Measurements from ENCODE around the gene SLC35F3.

SLC35F3 gene

GRCh38 chr1:233990486-233990885, 86.0 kb downstream of the SLC35F3 start:
- in situ Hi-C loops (cut with HindIII; ENCODE audit: low pct_unique_long_range_greater_than_20kb, low sequenced_read_pairs), result no loop called here
- DNase-seq (ENCODE audit: low read depth in 1 of 2, low spot score in 1 of 2), result no peak
- no peak for TF ChIP-seq JUND (IDR thresholded peaks at IDR 0.05; ENCODE audit: low read depth)

GRCh38 chr1:233993651-233994050, 89.2 kb downstream of the SLC35F3 start:
- no peak for TF ChIP-seq JUND (IDR thresholded peaks at IDR 0.05; ENCODE audit: low read depth)
- in situ Hi-C loops (cut with HindIII; ENCODE audit: low pct_unique_long_range_greater_than_20kb, low sequenced_read_pairs), result no loop called here
- no peak for DNase-seq (ENCODE audit: low read depth in 1 of 2, low spot score in 1 of 2)

DNA sequence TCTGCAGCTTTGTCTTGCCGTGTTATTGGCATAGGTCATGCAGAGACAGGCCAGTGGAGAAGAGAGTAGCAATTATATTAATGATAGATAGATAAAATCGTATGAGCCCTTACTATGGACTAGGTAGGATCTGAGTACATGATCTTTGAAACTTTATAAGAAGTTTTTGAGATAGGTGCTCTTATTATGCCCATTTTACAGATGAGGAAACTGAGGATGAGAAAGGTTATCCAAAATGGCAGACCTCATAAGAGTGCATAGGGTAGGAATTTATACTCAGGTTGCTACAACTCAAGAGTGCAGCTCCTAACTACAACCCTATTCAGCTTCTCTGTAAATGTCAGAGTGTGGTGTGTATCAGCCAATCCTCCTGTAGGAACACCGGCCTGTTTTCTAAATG, 89.6 kb downstream of the SLC35F3 start:
- DNase-seq (ENCODE audit: low read depth in 1 of 2, low spot score in 1 of 2), result no peak
- in situ Hi-C loops (cut with HindIII; ENCODE audit: low pct_unique_long_range_greater_than_20kb, low sequenced_read_pairs), result no loop called here
- TF ChIP-seq JUND (IDR thresholded peaks at IDR 0.05; ENCODE audit: low read depth), result no peak

DNA sequence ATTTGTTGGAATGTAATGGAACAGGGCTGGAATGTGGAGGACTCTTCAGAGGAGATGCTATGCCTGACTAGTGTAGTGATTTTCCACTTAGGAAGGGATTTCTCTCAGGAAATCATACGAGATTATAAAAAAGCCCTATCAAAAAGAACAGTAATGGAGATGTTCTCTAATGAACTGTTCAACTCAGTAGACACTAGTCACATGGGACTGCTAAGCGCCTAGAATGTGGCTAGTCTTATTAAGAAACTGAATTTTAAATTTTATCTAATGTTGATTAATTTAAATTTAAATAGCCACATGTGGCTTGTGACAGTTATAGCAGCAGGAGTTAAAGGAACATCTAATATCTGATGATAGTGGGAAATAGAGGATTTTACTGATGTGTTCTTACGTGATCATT, 94.0 kb downstream of the SLC35F3 start:
- in situ Hi-C loops (cut with HindIII; ENCODE audit: low pct_unique_long_range_greater_than_20kb, low sequenced_read_pairs), result no loop called here
- TF ChIP-seq JUND (IDR thresholded peaks at IDR 0.05; ENCODE audit: low read depth), result no peak
- no peak for DNase-seq (ENCODE audit: low read depth in 1 of 2, low spot score in 1 of 2)

- DNase-seq (ENCODE audit: low read depth in 1 of 2, low spot score in 1 of 2), result no peak
- no peak for TF ChIP-seq JUND (IDR thresholded peaks at IDR 0.05; ENCODE audit: low read depth)
- in situ Hi-C loops (cut with HindIII; ENCODE audit: low pct_unique_long_range_greater_than_20kb, low sequenced_read_pairs), result no loop called here
Measured at GRCh38 chr1:233998891-233999290, 94.4 kb downstream of the SLC35F3 start.

DNA sequence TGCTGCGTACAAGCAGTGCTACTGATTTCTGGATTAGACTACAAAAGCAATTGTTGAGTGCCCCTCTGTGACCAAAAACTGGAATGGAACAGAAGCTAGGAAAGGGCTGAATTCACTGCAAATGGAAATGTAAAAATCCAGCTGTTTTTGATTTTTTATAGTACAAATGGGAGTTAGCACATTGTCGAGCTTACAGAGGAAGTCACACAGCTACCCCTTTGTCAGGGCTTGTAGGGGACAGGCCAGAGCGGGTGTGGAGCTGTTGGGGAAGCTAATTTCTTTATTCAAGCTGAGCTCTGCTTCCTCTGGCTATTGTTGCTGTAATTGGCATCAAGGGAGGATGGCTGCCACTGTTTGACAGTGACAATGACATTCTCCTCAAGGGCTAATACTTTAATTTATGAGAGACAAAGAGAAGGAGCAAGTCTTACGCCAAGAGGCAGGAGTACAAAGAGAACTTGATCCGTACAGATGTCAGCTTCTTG, 96.1 kb downstream of the SLC35F3 start:
- in situ Hi-C loops (cut with HindIII; ENCODE audit: low pct_unique_long_range_greater_than_20kb, low sequenced_read_pairs), result no loop called here
- DNase-seq (ENCODE audit: low read depth in 1 of 2, low spot score in 1 of 2), result no peak
- TF ChIP-seq JUND (IDR thresholded peaks at IDR 0.05; ENCODE audit: low read depth), result no peak

- in situ Hi-C loops (cut with HindIII; ENCODE audit: low pct_unique_long_range_greater_than_20kb, low sequenced_read_pairs), result no loop called here
- TF ChIP-seq JUND (IDR thresholded peaks at IDR 0.05; ENCODE audit: low read depth), result no peak
- no peak for DNase-seq (ENCODE audit: low read depth in 1 of 2, low spot score in 1 of 2)
Measured at GRCh38 chr1:234001817-234002216, 97.3 kb downstream of the SLC35F3 start.

DNA sequence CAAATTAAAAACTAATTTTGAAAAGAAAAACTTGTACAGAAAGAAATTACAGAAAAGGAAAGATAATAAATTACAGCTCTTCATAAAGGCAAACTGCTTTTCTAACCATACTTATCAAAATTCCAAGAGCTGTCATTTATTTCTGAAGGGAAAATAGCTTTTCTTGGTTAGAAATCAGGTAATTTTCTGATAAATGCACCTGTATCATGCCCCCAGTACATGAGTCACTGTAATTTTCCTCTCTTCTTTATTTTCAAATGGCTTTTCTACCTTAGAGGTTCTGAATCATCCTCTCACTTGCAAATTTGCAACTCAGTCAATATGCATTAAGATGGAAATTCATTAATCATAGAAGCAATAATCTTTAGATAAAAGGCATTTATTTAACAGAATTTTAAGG, 100.1 kb downstream of the SLC35F3 start:
- no peak for TF ChIP-seq JUND (IDR thresholded peaks at IDR 0.05; ENCODE audit: low read depth)
- no peak for DNase-seq (ENCODE audit: low read depth in 1 of 2, low spot score in 1 of 2)
- in situ Hi-C loops (cut with HindIII; ENCODE audit: low pct_unique_long_range_greater_than_20kb, low sequenced_read_pairs), result no loop called here

DNA sequence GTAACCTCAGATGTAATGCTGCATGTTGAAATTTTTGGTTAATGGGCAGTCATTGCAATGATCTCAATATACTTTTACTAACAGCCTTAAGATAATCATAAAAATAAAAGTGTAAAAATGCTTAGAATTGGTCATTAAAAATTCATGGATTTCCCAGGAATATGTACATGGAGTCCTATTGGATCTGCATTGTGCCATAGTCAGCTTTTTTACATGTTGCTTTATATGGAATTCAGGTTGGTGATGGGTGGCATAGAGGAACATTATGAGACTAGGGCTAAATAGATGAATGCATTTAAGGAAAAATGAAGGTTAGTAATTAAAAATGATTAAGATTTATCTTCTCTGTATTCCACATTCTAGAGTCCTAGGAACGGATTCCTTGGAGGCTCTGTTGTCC, 103.2 kb downstream of the SLC35F3 start:
- in situ Hi-C loops (cut with HindIII; ENCODE audit: low pct_unique_long_range_greater_than_20kb, low sequenced_read_pairs), result no loop called here
- no peak for DNase-seq (ENCODE audit: low read depth in 1 of 2, low spot score in 1 of 2)
- TF ChIP-seq JUND (IDR thresholded peaks at IDR 0.05; ENCODE audit: low read depth), result no peak

GRCh38 chr1:234008591-234008990, 104.1 kb downstream of the SLC35F3 start:
- no peak for TF ChIP-seq JUND (IDR thresholded peaks at IDR 0.05; ENCODE audit: low read depth)
- no peak for DNase-seq (ENCODE audit: low read depth in 1 of 2, low spot score in 1 of 2)
- in situ Hi-C loops (cut with HindIII; ENCODE audit: low pct_unique_long_range_greater_than_20kb, low sequenced_read_pairs), result no loop called here

DNA sequence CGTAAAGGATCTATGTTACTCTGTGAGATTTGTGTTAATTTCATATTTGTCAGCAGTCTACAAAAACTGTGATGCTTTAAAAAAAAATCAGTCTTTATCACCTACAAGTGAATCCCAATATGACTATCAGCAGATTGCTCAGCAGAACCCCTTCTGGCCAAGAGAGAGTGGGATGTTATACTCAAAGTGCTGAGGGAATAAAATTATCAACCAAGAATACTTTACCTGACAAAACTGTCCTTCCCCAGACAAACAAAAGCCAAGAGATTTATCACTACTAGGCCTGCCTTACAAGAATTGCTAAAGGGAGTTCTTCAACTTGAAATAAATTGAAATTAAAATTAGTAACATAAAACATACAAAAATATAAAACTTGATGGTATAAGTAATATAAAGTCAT, 105.2 kb downstream of the SLC35F3 start:
- in situ Hi-C loops (cut with HindIII; ENCODE audit: low pct_unique_long_range_greater_than_20kb, low sequenced_read_pairs), result no loop called here
- no peak for TF ChIP-seq JUND (IDR thresholded peaks at IDR 0.05; ENCODE audit: low read depth)
- DNase-seq (ENCODE audit: low read depth in 1 of 2, low spot score in 1 of 2), result no peak

GRCh38 chr1:234014208-234014607, 109.7 kb downstream of the SLC35F3 start:
- no peak for DNase-seq (ENCODE audit: low read depth in 1 of 2, low spot score in 1 of 2)
- in situ Hi-C loops (cut with HindIII; ENCODE audit: low pct_unique_long_range_greater_than_20kb, low sequenced_read_pairs), result no loop called here
- no peak for TF ChIP-seq JUND (IDR thresholded peaks at IDR 0.05; ENCODE audit: low read depth)

DNA sequence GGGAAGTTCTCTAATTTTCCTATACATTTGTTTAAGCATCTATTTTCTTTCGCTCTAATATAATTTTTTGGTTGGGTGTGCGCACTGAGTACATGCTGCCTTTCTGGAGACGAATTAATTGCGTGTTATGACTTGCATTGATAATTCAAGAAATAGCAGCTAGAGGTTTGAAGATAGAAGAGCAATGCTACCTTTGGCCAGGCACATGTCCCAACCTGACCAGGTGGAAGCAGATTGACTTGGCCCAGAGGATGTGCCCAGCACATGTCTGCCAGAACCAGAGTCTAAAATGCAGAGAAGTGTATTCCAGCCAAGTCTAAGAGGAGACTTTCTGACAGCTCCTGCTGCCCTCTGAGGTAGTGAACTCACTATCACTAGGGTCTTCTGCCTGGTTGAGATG, 114.3 kb downstream of the SLC35F3 start:
- no peak for TF ChIP-seq JUND (IDR thresholded peaks at IDR 0.05; ENCODE audit: low read depth)
- no peak for DNase-seq (ENCODE audit: low read depth in 1 of 2, low spot score in 1 of 2)
- in situ Hi-C loops (cut with HindIII; ENCODE audit: low pct_unique_long_range_greater_than_20kb, low sequenced_read_pairs), result no loop called here

- TF ChIP-seq JUND (IDR thresholded peaks at IDR 0.05; ENCODE audit: low read depth), result no peak
- no peak for DNase-seq (ENCODE audit: low read depth in 1 of 2, low spot score in 1 of 2)
- in situ Hi-C loops (cut with HindIII; ENCODE audit: low pct_unique_long_range_greater_than_20kb, low sequenced_read_pairs), result no loop called here
Measured at GRCh38 chr1:234019387-234019786, 114.9 kb downstream of the SLC35F3 start.

Data from T47D (cell line).